Hepatocyte (in vitro differentiated cells): ENCODE measurements around the gene CASP12. TPM values are rescaled to one million over a fixed set of nuclear protein-coding genes. Genes with fewer than 3 reads are reported as not detected.

ENCODE experiments used
- DNase-seq: peaks from one replicate; pipeline ENCODE4 v3.0.0-alpha.2; 2016; ENCODE audit warnings: low spot score
- H2AFZ ChIP-seq: fragments of 200-600 bp; sonication (generic); 2 replicates; pipeline ENCODE4 v1.6.0; 2016; ENCODE audit warnings: antibody characterized with exemption, mild to moderate bottlenecking
- H3K27ac ChIP-seq: fragments of 200-600 bp; sonication (generic); 2 replicates; pipeline ENCODE4 v1.5.1; 2016; ENCODE audit warnings: mild to moderate bottlenecking
- H3K27me3 ChIP-seq: fragments of 200-600 bp; sonication (generic); 2 replicates; pipeline ENCODE4 v1.6.1; 2016
- H3K36me3 ChIP-seq: fragments of 200-600 bp; sonication (generic); replicated peaks from 2 replicates; pipeline ENCODE4 v1.5.1; 2016; ENCODE audit warnings: low read depth; ENCODE audit not compliant: insufficient read depth
- H3K4me1 ChIP-seq: fragments of 200-600 bp; sonication (generic); 2 replicates; pipeline ENCODE4 v1.5.1; 2016; ENCODE audit warnings: mild to moderate bottlenecking, moderate library complexity; ENCODE audit not compliant: insufficient read depth
- H3K4me2 ChIP-seq: fragments of 200-600 bp; sonication (generic); 2 replicates; pipeline ENCODE4 v1.6.0; 2016
- H3K4me3 ChIP-seq: fragments of 200-600 bp; sonication (generic); 2 replicates; pipeline ENCODE4 v1.5.1; 2016; ENCODE audit warnings: mild to moderate bottlenecking
- H3K79me2 ChIP-seq: fragments of 200-600 bp; sonication (generic); 2 replicates; pipeline ENCODE4 v1.6.0; 2017; ENCODE audit warnings: mild to moderate bottlenecking
- H3K9me2 ChIP-seq: fragments of 200-600 bp; sonication (generic); replicated peaks from 2 replicates; pipeline ENCODE4 v1.6.0; 2017; ENCODE audit warnings: mild to moderate bottlenecking; ENCODE audit not compliant: insufficient read depth
- H3K9me3 ChIP-seq: fragments of 200-600 bp; sonication (generic); 2 replicates; pipeline ENCODE4 v1.5.1; 2016; ENCODE audit warnings: low read depth, mild to moderate bottlenecking
- H4K20me1 ChIP-seq: fragments of 200-600 bp; sonication (generic); 2 replicates; pipeline ENCODE4 v1.6.0; 2016; ENCODE audit warnings: mild to moderate bottlenecking; ENCODE audit not compliant: insufficient read depth, poor library complexity, severe bottlenecking
- EZH2 ChIP-seq: fragments of 200-600 bp; sonication (generic); IDR thresholded peaks from 2 replicates; pipeline ENCODE4 v1.6.1; 2016; ENCODE audit warnings: antibody characterized with exemption, mild to moderate bottlenecking, borderline replicate concordance
- EZH2phosphoT487 ChIP-seq: fragments of 200-600 bp; sonication (generic); IDR thresholded peaks from one replicate; pipeline ENCODE4 v1.6.1; 2018; ENCODE audit warnings: antibody characterized with exemption, mild to moderate bottlenecking, low read depth, moderate library complexity; ENCODE audit not compliant: unreplicated experiment, severe bottlenecking
- WGBS: methylation state at CpG from one replicate; pipeline ENCODE4 v1.1.6; 2016; ENCODE audit warnings: low lambda C conversion rate; ENCODE audit errors: missing lambda C conversion rate; 5-methylcytosine and 5-hydroxymethylcytosine counted together
- polyA plus RNA-seq: library from polyadenylated mRNA; unstranded; fragments of >200 nt; fragmentation: Nextera tagmentation; extraction: Ambion mirVana; gene quantifications from 2 replicates; pipeline ENCODE4 v1.2.1, GENCODE V29; 2016
- total RNA-seq: library from RNA; depleted of rRNA; stranded (reverse); fragments of >200 nt; gene quantifications from 2 replicates; pipeline ENCODE4 v1.2.3, GENCODE V29; 2014
- TF ChIP-seq, protein P1 (sequence below): fragments of 200-600 bp; sonication (generic); IDR thresholded peaks from 2 replicates; pipeline ENCODE4 v1.5.1; 2016; ENCODE audit warnings: antibody characterized with exemption, mild to moderate bottlenecking; ENCODE audit not compliant: poor library complexity

Gene CASP12
- total and polyA plus RNA-seq, 2 experiments from 2014 or later, result 0.13 to 0.42 TPM

DNA sequence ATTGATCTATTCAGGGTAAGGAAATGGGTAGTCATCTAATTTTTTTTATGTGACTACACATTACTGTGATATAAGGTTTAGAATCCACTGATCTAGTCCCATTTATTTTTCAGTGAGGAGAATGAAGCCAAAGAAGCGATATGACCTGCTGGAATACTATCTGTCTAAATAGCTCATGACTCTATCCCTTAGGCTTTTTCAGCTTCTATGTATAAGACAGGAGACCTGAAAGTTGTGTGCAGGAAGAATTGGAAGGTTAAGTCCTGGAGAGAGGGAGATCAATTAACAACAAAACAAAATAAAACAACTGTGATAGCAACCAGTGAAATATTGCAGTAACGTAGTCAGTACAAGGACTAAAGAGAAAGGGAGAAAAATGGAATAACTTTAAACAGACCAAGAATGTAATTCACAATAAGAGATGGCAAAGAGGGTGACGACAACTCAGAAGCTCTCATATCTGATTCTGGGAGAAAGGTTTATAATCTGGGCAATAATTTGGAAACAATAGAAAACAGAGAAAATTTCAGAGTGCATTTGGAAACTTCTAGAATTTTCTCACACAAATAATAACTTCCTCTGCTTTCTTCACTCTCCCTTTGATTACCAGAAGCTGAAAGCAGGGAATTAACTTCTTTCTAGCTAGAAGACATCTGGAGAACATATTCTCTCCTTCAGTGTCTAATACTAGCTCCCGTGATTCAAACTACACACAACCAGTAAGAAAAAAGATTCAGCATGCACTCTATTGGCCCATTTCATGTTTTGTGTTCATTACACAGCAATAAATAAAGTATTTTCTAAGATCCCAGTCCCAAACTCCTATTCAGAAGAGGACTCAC is 19.2 kb upstream of the CASP12 start:
- Histone ChIP-seq H2AFZ (no peak overlapping the region), H3K36me3 (no peaks in the 10 kb centered on the region), H3K9me3 (no peaks in the 10 kb centered on the region), H3K4me1 (no peaks in the 10 kb centered on the region), H4K20me1 (no peaks in the 10 kb centered on the region), H3K9me2 (no peaks in the 10 kb centered on the region), H3K4me2 (peak overlapping the region; percentile 61), H3K79me2 (no peaks in the 10 kb centered on the region), H3K4me3 (no peak overlapping the region), H3K27ac (no peak overlapping the region), H3K27me3 (no peaks in the 10 kb centered on the region)
- no peak for DNase-seq
- 60% methylated on average over 4 of the region's 4 CpGs for WGBS
- TF ChIP-seq, protein P1, sequence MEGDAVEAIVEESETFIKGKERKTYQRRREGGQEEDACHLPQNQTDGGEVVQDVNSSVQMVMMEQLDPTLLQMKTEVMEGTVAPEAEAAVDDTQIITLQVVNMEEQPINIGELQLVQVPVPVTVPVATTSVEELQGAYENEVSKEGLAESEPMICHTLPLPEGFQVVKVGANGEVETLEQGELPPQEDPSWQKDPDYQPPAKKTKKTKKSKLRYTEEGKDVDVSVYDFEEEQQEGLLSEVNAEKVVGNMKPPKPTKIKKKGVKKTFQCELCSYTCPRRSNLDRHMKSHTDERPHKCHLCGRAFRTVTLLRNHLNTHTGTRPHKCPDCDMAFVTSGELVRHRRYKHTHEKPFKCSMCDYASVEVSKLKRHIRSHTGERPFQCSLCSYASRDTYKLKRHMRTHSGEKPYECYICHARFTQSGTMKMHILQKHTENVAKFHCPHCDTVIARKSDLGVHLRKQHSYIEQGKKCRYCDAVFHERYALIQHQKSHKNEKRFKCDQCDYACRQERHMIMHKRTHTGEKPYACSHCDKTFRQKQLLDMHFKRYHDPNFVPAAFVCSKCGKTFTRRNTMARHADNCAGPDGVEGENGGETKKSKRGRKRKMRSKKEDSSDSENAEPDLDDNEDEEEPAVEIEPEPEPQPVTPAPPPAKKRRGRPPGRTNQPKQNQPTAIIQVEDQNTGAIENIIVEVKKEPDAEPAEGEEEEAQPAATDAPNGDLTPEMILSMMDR, result no peak
- no peak for TF ChIP-seq EZH2phosphoT487
- TF ChIP-seq EZH2, result no peak

DNA sequence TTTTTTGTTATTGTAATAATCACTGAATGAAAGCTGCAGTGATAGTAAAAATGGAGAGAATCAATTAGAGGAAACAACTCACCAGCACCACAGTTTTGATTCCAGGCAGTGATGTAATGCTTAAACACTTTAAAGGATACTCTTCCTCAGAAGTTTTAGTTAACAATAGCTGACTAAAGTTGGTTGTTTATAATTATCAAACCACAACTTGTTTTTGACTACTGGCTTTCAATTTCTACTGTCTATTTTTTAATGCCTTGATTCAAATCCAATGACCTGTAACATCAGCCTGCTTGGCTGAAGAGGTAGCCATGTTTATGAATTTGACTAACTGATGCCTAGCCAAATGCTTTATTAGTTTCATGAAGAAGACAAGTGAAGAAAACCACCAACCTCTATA is 18.2 kb upstream of the CASP12 start:
- H3K27ac ChIP-seq, result no peak overlapping the region

DNA sequence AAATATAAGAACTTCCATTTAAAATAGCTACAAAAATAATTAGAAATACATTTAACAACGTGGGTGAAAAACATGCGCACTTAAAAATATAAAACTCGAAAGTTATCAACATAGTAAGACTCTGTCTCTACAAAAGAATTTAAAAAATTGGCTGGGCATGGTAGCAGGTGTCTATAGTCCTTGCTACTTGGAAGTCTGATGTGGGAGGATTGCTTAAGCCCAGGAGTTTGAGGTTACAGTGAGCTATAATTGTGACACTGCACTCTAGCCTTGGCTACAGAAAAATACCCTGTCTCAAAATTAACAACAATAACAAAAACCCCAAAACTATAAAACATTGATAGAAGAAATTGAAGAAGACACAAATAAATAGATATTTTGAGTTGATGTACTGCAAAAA is 13.8 kb upstream of the CASP12 start:
- H3K27ac ChIP-seq, result no peak overlapping the region
- H4K20me1 ChIP-seq, result no peaks in the 10 kb centered on the region
- no peaks in the 10 kb centered on the region for H3K4me1 ChIP-seq
- H3K9me2 ChIP-seq, result no peaks in the 10 kb centered on the region
- H3K4me2 ChIP-seq, result no peak overlapping the region
- 77% methylated on average over 3 of the region's 3 CpGs for WGBS
- H3K9me3 ChIP-seq, result no peaks in the 10 kb centered on the region
- TF ChIP-seq EZH2, result no peak
- no peak for DNase-seq
- no peaks in the 10 kb centered on the region for H3K79me2 ChIP-seq
- no peaks in the 10 kb centered on the region for H3K27me3 ChIP-seq
- no peaks in the 10 kb centered on the region for H3K36me3 ChIP-seq
- H2AFZ ChIP-seq, result no peak overlapping the region
- no peak overlapping the region for H3K4me3 ChIP-seq

More for the DNA sequence above, 18.2 kb upstream of the CASP12 start:
- Histone ChIP-seq H3K79me2 (no peaks in the 10 kb centered on the region), H2AFZ (no peak overlapping the region), H3K36me3 (no peaks in the 10 kb centered on the region), H3K27me3 (no peaks in the 10 kb centered on the region), H3K9me3 (no peaks in the 10 kb centered on the region), H4K20me1 (no peaks in the 10 kb centered on the region), H3K4me2 (no peak overlapping the region), H3K4me1 (no peaks in the 10 kb centered on the region), H3K4me3 (no peak overlapping the region), H3K9me2 (no peaks in the 10 kb centered on the region)
- no peak for DNase-seq
- TF ChIP-seq, protein P1, result no peak
- no peak for TF ChIP-seq EZH2
- TF ChIP-seq EZH2phosphoT487, result no peak

DNA sequence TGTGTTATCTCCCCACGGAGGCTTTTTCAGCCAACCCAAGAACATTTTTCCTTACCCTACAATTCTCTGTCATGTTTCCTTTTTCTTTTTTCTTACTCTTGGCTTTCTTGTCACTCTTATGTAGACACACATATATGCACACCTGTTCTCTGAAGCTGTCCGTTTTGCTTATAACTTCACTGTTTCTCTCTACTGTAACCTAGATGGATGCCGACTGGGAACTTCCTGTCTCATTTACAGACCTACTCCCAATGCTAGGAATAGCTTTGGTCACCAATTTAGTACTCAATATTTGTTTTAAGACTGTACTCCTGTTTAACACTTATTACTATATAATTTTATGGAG is 9.9 kb upstream of the CASP12 start:
- 96% methylated on average over 3 of the region's 3 CpGs for WGBS
- no peak for DNase-seq
- H3K4me1 ChIP-seq, result no peaks in the 10 kb centered on the region
- H3K27ac ChIP-seq, result no peak overlapping the region
- no peaks in the 10 kb centered on the region for H4K20me1 ChIP-seq
- no peaks in the 10 kb centered on the region for H3K27me3 ChIP-seq
- H3K36me3 ChIP-seq, result no peaks in the 10 kb centered on the region
- H2AFZ ChIP-seq, result no peak overlapping the region
- H3K9me2 ChIP-seq, result no peaks in the 10 kb centered on the region
- no peak overlapping the region for H3K4me3 ChIP-seq
- TF ChIP-seq EZH2, result no peak
- no peak for TF ChIP-seq EZH2phosphoT487
- TF ChIP-seq, protein P1, result no peak
- no peaks in the 10 kb centered on the region for H3K9me3 ChIP-seq
- H3K79me2 ChIP-seq, result no peaks in the 10 kb centered on the region
- H3K4me2 ChIP-seq, result no peak overlapping the region
